Pulmonary artery endothelial cell (primary cell): ENCODE measurements around the gene COPB1. TPM values are rescaled to one million over a fixed set of nuclear protein-coding genes. Genes with fewer than 3 reads are reported as not detected.
"Not testable (repeated sequence)": the region's sequence is repeated elsewhere in the genome, so short reads cannot be mapped to it uniquely, and the experiment has no call there.

Source experiments
- DNase-seq: peaks from one replicate; pipeline ENCODE4 v3.0.0-alpha.2; 2011; ENCODE audit warnings: low read depth, low spot score
- total RNA-seq: library from RNA; depleted of rRNA; stranded (reverse); fragments of >200 nt; gene quantifications from 2 replicates; pipeline ENCODE4 v1.2.3, GENCODE V29; 2014

The COPB1 gene, protein sequence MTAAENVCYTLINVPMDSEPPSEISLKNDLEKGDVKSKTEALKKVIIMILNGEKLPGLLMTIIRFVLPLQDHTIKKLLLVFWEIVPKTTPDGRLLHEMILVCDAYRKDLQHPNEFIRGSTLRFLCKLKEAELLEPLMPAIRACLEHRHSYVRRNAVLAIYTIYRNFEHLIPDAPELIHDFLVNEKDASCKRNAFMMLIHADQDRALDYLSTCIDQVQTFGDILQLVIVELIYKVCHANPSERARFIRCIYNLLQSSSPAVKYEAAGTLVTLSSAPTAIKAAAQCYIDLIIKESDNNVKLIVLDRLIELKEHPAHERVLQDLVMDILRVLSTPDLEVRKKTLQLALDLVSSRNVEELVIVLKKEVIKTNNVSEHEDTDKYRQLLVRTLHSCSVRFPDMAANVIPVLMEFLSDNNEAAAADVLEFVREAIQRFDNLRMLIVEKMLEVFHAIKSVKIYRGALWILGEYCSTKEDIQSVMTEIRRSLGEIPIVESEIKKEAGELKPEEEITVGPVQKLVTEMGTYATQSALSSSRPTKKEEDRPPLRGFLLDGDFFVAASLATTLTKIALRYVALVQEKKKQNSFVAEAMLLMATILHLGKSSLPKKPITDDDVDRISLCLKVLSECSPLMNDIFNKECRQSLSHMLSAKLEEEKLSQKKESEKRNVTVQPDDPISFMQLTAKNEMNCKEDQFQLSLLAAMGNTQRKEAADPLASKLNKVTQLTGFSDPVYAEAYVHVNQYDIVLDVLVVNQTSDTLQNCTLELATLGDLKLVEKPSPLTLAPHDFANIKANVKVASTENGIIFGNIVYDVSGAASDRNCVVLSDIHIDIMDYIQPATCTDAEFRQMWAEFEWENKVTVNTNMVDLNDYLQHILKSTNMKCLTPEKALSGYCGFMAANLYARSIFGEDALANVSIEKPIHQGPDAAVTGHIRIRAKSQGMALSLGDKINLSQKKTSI
- 260 and 270 TPM in 2 replicates for total RNA-seq

DNA sequence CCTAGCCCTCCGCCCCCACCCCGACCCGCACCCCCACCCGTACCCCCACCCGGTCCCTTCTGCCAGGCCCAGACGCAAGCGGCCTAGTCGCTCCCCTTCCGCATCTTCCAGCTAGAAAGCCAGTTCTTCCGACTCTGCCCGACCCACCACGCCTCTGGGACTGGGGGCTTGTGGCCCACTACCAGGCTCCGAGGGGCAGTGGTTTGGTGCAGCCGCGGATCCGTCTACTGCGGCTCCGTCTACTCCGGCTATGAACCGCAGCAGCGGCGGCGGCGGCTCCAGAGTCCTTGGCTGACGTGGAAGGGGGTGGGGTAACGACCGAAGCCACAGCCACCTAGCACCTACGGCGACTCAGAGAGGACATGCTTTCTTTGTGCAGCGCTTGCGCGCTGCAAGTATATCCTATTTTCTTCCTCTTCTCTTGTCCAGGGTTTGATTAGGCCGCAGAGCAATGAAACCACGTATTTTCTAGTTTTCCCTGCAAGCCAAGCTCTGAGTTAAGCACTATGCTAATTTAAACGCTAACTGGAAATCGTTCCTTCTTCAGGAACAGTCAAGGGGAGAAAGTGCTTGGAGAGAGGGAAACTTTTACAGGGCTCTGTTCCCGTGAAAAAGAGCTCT is at the start of gene COPB1:
COPB1 (minus strand) TSS at position 252 of the 621 bp plus-strand sequence. CDS start 883 bp downstream, outside the sequence.
- DNase-seq = peak; percentile 80

DNA sequence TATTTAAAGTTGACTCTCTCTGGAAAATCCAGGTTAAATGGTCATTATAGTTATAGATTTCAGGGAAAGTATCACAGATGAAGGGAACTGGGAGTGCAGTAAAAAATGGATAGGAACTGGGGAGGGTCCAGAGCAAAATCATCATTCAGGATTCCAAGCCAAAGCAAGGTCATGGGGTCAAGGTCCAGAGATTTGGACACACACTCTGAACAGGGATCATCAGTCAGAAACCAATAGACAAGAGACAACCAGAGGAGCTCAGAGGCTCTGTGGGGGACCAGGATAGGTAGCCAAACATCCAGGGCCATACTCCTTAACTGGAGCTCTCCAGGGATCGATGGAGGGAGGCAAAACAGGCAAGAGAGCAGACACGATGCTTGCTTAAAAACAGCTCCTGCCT is 47.8 kb upstream of the COPB1 start:
- no peak for DNase-seq

DNA sequence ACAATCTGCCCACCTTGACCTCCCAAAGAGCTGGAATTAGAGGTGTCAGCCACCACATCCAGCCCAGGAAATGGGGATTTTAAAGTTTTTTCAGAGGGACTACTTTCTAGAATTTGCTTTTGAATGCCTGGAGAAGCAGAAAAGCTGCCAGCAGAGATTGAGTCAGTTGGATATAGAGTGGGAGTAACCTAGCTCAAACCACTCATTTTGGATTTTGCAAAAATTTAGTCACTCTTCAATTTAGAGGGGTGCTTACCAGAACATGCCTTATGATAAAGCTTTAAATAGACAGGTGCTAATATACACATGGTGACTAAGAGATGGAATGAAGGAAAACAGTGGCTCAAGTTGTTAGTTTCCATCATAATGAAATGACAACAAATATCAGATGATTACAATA is 47.1 kb upstream of the COPB1 start:
- no peak for DNase-seq

DNA sequence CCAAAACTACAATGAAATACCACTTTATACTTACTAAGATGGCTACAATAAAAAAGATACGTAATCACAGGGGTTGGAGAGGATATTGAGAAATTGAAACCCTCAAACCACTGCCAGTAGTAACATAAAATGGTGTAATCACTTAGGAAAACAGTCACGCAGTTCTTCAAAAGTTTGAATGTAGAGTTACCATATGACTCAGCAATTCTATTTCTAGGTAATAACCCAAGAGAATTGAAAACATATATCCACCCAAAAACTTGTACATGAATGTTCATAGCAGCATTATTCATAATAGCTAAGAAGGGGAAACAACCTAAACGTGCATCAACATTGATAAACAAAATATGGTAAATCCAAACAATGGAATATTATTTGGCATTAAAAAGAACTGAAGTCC is 45.0 kb upstream of the COPB1 start:
- DNase-seq = no peak

DNA sequence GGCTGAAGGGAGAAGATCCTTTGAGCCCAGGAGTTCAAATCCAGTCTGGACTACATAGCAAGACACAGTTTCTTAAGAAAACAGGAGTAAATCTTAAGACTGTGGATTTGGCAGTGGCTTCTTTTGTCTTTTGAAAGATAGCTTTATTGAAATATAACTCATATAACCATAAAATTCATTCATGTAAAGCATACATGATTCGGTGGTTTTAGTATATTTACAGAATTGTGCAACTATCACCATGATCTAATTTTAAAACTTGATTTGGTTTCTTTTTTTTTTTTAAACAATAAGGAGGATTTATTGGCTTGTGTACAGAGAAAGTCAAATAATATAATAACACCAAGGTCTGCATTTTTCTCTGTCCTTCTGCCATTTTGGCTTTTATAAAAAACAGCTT is 43.6 kb upstream of the COPB1 start:
- no peak for DNase-seq

DNA sequence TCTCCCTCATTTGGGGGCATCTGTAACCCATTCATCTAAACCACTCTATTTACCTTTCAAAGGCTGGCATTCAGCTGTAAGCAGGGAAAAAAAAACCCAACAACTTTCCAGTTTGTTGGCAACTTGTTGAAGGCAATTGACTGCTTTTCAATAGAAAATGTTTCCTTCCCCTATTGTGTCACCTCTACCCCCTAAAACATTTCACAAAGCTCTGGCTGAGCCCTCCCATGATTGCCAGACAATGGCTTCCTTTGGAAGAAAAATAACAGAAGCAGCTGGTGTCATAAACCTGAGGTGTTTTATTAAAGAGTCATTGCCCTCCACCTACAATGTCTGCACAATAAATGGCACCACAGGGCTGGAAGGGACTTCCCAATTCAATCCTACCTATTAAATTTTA is 42.7 kb upstream of the COPB1 start:
- no peak for DNase-seq

DNA sequence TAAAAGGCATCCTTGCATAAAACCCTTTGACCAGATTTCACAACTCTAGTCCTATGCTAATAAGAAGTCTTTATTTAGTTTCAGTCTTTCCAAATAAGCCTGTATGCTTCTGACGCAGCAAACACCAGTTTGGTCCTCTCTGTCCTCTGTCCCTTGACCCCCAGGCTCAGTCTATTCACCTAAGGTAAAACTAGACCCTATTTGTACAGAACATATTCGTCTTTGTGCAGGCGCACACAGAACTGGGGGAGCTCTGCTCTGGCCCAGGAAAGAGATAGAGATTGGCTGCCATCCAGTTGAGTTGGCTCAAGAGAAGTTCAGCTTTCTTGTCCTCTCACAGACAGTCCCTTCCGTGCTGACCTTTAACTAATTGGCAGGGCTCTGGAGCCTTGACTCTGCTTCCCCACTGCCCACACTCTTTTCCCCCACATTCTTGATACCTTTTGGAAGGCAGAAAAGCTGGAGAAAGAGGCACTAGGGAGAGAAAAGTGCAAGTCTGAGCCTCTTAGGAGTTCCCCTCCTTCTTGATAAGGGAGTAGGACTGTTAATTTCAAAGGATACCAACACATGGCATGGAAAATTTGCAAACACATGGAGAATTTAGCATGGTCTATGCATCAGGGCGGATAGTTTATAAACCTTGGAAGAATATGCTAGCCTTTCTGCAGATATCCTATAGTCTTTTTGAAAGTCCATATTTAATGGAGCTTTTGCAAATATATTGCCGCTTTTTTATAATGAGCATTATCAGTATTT is 41.8 kb upstream of the COPB1 start:
- no peak for DNase-seq

DNA sequence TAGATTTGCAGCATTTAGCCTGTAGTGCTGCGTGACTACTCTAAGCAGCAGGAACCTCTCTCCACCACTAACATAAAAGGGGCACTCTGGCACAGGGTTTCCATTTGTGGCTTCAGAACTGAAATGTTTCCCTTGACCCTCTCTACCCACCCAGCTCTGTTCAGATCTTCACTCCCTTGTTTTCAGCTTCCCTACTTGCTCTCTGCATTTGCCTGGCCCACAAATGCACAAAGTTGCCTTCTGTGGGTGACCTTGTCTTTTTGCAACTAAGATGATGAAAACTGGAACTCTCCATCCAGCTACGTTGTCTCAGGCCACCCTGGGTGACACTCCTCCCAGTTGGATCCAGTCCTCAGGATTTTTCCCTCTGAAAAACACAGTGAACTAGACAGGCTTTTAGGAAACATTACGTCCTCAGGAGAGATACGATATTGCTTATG is 40.4 kb upstream of the COPB1 start:
- no peak for DNase-seq

DNA sequence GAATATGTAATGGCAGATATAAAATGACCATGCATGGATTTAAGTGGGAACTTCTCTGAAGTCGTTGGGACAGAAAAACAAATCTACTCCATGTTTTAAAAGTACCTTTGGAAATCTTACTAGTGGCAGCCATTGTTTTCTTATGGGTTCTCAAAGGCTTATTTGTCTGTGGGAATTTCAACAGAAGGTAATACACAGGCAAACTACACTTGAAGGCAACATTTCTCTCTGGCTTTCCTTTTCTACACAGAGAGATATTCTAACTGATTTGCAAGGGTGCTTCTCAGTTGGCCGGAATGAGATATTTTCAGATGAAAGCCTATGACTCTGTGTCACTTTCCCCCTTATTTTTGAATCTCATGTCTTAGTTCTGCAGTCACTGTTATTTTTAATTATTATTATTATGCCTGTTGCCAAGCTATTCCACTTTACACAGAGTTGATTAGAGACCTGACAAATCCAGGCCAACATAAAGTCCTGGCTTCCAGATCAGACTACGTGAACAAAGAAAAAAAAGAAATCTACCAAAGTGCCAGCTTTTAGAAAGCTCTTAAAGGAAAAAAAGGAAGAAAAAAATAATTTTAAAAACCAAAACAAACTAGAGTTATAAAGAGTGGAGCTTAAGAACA is 39.4 kb upstream of the COPB1 start:
- DNase-seq = no peak

DNA sequence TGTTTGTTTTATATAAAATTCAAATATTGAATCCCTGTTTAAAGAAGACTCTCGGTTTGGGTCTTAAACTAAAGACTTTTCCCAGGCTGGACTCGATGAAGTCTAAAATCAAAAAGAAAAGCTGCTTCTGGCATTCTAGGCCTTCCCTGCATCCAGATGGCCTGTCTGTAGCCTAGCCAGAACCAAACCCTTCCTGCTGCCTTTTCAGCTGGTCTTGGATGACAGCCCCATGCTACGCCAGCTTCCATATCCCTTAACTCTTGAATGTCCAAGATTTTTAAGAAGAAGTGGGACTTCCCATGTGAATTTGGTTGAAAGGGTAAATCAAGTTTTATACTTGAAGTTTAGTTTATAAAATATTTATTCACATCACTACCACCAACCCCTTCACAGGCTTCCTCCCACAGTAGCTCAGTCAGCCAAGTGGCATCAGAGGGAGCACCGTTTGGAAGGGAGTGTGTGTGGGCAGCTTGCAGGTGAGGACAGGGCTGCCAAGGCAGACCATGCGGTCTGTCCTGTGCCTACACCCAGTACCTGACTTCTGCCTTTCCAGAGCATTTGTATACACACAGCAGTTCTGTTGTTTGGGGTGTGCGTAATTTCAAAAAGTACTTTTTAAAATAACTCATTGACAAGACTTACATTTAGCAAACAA is 38.8 kb upstream of the COPB1 start:
- no peak for DNase-seq

DNA sequence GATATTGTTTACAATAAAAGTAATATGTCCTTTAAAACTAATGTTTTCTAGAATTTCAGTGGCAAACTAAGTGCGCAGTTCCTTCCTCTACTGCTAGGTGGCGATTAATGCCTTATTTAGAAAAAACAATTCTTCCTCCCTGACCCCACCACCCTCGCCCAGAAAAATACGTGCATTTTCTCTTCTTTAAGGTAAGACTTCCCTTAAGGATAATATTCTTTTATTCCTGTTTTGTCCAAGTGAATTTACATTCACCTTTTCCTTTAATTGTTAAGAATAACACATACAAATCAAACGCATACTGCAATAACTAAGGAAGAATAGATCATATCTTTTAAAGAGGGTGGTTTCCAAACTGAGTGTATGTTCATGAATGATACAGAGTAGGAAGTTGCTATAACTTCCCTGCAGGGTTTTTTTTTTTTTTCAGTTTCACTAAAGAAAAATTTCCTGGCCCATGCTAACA is 37.6 kb upstream of the COPB1 start:
- no peak for DNase-seq

DNA sequence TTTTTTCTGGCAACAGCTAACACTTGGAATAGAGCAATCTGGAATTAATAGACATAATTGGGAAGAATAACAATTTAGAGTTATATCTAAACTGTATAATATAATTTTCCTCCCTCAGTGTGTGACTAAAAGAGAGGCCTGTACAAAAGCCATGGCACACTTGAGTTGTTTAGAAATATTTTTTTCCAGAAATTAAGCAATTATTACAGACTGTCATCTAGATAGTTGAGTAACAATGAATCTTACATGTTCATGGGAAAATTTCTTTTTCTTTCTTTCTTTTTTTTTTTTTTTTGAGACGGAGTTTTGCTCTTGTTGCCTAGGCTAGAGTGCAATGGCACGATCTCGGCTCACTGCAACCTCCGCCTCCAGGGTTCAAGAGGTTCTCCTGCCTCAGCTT is 35.6 kb upstream of the COPB1 start:
- DNase-seq = not testable (repeated sequence)

DNA sequence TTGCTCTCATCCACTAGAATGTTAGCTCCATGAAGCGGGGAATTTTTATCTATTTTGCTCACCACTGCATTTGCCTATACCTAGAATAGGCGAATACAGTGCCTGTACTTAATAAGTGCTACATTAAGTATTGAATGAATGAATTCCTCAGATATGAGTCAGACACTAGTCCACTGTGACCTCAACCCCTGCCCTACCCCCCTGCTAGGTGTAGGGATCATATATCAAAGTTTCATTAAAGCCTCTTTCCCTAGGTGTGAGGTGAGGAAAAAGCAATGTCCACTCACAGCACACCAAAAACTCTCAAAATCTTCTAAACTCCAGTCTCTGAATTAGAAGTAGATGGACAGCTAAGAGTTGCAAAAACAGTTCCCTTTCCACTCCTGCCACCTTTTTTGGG is 30.3 kb upstream of the COPB1 start:
- no peak for DNase-seq

DNA sequence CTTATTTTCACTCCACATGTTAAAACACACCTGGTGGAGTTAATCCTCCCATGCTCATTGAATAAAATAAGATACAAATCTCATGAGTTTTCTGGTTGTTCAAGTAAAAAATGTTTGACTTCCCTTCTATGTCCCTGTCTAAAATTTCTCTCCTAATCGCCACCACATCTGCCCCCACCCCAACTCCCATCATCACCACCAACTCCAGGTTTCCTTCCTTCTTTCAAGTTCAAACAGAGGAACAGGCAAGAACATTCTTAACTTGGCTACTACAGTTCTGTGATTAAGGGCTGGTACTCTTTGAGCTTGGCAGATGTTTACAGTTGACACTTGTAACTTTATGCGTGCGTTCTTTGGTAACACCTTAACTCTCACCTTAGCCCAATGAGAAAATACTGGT is 29.7 kb upstream of the COPB1 start:
- DNase-seq = no peak

DNA sequence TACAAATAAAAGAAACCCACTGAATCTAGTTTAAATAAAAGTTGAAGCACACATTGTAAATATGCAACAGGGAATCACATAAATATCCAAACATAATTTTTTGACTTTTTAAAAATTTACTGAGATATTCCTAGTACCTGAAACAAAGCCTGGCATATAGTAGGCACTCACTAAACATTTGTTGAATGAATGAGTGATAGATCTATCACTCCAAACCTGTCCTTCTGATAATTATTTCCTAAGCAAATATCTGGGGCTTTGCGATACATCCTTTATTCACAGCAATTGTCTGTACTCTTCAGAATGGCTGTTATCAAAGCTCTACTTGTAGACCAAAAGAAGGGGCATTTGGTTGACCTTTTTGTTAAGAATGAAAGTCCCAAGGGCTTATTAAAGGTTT is 23.2 kb upstream of the COPB1 start:
- no peak for DNase-seq

DNA sequence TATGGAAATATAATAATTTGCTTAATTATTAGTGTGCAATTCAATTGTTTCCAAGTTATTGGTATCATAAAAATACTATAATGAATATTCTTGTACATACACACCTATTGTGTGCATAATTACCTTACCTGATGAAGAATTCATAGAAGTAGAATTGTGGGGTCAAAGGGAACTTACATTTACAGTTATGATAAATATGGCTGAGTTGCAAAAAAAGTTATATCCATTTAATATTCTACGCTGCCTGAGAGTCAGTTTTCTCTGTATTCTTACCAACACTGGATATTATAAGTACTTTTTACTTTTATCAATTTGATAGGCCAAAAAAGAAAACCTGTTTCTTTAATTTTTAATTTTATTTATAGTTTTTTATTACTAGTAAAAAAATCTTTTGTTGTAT is 22.6 kb upstream of the COPB1 start:
- no peak for DNase-seq

DNA sequence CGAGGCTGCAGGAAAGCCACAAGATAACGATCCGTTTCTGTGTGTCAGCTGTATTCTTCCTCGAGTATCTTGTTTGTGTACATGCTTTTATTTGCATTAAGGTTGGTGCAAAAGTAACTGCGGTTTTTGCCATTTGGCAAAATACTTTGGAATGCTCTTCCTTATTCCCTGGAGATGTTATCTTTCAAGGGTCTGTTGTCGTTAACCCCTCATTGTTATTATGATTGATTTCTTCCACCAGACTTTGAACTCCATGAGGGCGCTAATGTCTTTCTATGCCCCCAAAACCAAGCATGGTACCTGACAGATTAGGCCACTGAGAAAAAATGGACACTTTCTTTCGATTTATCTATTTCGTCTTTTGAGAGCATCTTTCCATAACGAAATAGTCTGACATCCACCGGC is 21.1 kb upstream of the COPB1 start:
- DNase-seq = no peak

DNA sequence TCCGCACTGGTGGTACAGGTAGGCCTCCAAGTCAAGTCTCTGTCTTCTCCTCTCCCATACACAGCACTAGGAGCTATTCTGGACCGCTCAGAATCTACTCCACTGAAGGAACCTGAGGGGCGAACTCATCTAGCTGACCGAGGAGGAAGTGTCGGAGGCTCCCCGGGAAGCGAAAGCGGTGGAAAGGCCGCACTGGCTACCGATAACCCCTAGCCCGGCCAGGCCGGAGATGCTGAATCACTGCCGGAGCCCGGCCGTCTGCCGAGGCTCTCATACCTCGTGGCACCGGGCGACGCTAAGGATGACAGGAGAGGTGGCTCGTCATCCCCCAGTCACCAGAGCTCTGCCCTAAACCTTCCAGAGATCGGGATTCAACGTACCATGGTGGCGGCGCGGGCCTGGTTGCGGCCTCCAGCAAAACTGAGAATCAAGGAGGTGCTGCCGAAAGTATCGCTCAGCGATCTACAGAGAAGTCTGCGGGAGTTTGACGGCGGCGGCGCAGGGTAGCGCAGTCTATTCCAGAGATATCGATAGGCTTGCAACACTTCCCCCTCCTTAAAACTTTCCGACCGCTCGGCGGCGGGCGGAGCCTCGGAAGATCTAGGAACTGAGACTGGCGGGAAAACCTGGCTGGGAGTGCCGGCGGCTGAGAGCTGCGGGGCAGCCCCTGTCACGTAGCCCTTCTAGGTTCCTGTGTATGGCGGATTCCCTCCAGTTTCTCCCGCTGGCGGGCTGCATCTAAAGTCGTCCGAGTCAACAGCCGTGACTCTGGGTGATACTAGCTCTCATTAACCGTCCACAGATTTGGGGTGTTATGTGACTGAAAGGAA is 20.5 kb upstream of the COPB1 start, which contains the start of gene PSMA1:
PSMA1 (minus strand) TSS at position 470 of the 830 bp plus-strand sequence; CDS start at position 383, 87 bp downstream.
- peak; percentile 91 for DNase-seq

DNA sequence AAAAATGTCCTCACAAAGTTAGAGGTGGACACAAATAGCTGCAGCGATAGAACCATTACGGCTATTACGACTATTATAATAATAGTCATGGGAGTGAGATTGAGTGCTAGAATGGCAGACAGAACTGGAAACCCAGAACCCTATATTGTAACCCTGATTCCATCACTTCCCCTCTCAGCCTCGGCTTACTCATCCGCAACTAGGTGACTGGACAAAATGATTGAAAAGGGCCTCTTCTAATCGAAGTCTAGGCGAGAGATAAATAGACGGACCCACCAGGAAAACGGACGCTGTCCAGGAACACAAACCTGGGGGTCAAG is 19.9 kb upstream of the COPB1 start:
- DNase-seq = no peak
